Mesendoderm (in vitro differentiated cells): Measurements from ENCODE around the gene MECR.
A peak's percentile ranks its signal among the peaks of the same experiment; 100 is the strongest.

ENCODE experiments used
- DNase-seq: peaks from one replicate; pipeline ENCODE4 v3.0.0; 2013
- H2AK5ac ChIP-seq: 2 replicates; pipeline ENCODE4 v1.6.1; 2013; ENCODE audit warnings: low read length, inconsistent platforms
- H2BK120ac ChIP-seq: 2 replicates; pipeline ENCODE4 v1.6.1; 2013; ENCODE audit warnings: low read depth, mild to moderate bottlenecking, low read length, moderate library complexity, mixed read lengths
- H2BK15ac ChIP-seq: replicated peaks from 2 replicates; pipeline ENCODE4 v1.6.1; 2013; ENCODE audit warnings: low read depth, mild to moderate bottlenecking, moderate library complexity
- H2BK5ac ChIP-seq: 2 replicates; pipeline ENCODE4 v1.6.1; 2013; ENCODE audit warnings: low read length, inconsistent platforms
- H3K18ac ChIP-seq: 2 replicates; pipeline ENCODE4 v1.6.1; 2013; ENCODE audit warnings: mild to moderate bottlenecking, low read length, mixed read lengths
- H3K23ac ChIP-seq: one replicate; pipeline ENCODE4 v1.6.1; 2013; ENCODE audit warnings: low read length
- H3K27ac ChIP-seq: 2 replicates; pipeline ENCODE4 v1.5.1; 2013; ENCODE audit warnings: low read depth, mild to moderate bottlenecking, inconsistent platforms, low read length, moderate library complexity
- H3K27me3 ChIP-seq: 2 replicates; pipeline ENCODE4 v1.6.1; 2013; ENCODE audit warnings: low read length, control low read depth, mild to moderate bottlenecking, inconsistent platforms; ENCODE audit not compliant: insufficient read depth, poor library complexity
- H3K36me3 ChIP-seq: 2 replicates; pipeline ENCODE4 v1.6.1; 2013; ENCODE audit warnings: low read length, inconsistent platforms; ENCODE audit not compliant: control insufficient read depth, insufficient read depth
- H3K4ac ChIP-seq: one replicate; pipeline ENCODE4 v1.6.1; 2013; ENCODE audit warnings: low read depth, mild to moderate bottlenecking, low read length, moderate library complexity
- H3K4me1 ChIP-seq: 2 replicates; pipeline ENCODE4 v1.6.1; 2013; ENCODE audit warnings: low read depth, low read length, inconsistent platforms; ENCODE audit not compliant: control insufficient read depth
- H3K4me2 ChIP-seq: 2 replicates; pipeline ENCODE4 v1.6.1; 2013; ENCODE audit warnings: low read length
- H3K4me3 ChIP-seq: 2 replicates; pipeline ENCODE4 v1.5.1; 2013; ENCODE audit warnings: mild to moderate bottlenecking, low read length
- H3K56ac ChIP-seq: one replicate; pipeline ENCODE4 v1.6.1; 2013; ENCODE audit warnings: low read length
- H3K79me1 ChIP-seq: 2 replicates; pipeline ENCODE4 v1.6.1; 2013; ENCODE audit warnings: low read length, inconsistent platforms
- H3K79me2 ChIP-seq: 2 replicates; pipeline ENCODE4 v1.6.1; 2013; ENCODE audit warnings: mild to moderate bottlenecking, low read length; ENCODE audit not compliant: control insufficient read depth, insufficient read depth
- H3K9ac ChIP-seq: 2 replicates; pipeline ENCODE4 v1.6.1; 2013; ENCODE audit warnings: low read length, inconsistent platforms
- H4K5ac ChIP-seq: one replicate; pipeline ENCODE4 v1.6.1; 2013; ENCODE audit warnings: low read length
- H4K8ac ChIP-seq: one replicate; pipeline ENCODE4 v1.6.1; 2013; ENCODE audit warnings: low read depth, mild to moderate bottlenecking, control low read depth, low read length, moderate library complexity
- WGBS: extraction: QIAGEN DNeasy Blood & Tissue Kit; methylation state at CpG from one replicate; pipeline ENCODE4 v1.1.7; 2013; ENCODE audit warnings: low lambda C conversion rate, missing lambda C conversion rate; ENCODE audit not compliant: insufficient coverage; ENCODE audit errors: extremely low coverage; 5-methylcytosine and 5-hydroxymethylcytosine counted together

Gene MECR

GRCh38 chr1:29243023-29243870, 12.5 kb upstream of the MECR start:
- Histone ChIP-seq H4K5ac (no peak overlapping the region), H3K4me2 (no peak overlapping the region), H3K79me2 (peaks cover 60% of the 10 kb centered on the region), H3K9ac (no peak overlapping the region), H3K4ac (peak overlapping the region; percentile 45), H3K4me1 (peaks cover 42% of the 10 kb centered on the region), H3K27me3 (no peaks in the 10 kb centered on the region), H3K18ac (peak overlapping the region; percentile 6), H2BK15ac (no peak overlapping the region), H3K56ac (peak overlapping the region; percentile 50), H2BK5ac (no peak overlapping the region), H2BK120ac (peak overlapping the region; percentile 7), H3K4me3 (no peak overlapping the region), H2AK5ac (no peak overlapping the region), H3K23ac (no peak overlapping the region), H3K27ac (no peak overlapping the region), H4K8ac (no peak overlapping the region), H3K79me1 (peaks cover 41% of the 10 kb centered on the region), H3K36me3 (no peaks in the 10 kb centered on the region)
- WGBS: no CpG with 5 or more reads among the region's 16 CpGs
- DNase-seq: peak; percentile 83

GRCh38 chr1:29240986-29241385, 10.3 kb upstream of the MECR start:
- Histone ChIP-seq H3K4me1 (peaks cover 39% of the 10 kb centered on the region), H3K9ac (peak overlapping the region; percentile 2), H3K4me2 (no peak overlapping the region), H3K79me1 (peaks cover 34% of the 10 kb centered on the region), H2BK15ac (no peak overlapping the region), H3K27me3 (no peaks in the 10 kb centered on the region), H3K23ac (no peak overlapping the region), H3K4me3 (no peak overlapping the region), H2AK5ac (peak overlapping the region; percentile 93), H3K18ac (peak overlapping the region; percentile 70), H3K36me3 (no peaks in the 10 kb centered on the region), H3K27ac (no peak overlapping the region), H3K4ac (peak overlapping the region; percentile 75), H2BK120ac (peak overlapping the region; percentile 47), H4K8ac (no peak overlapping the region), H2BK5ac (peak overlapping the region; percentile 80), H3K79me2 (peaks cover 48% of the 10 kb centered on the region), H3K56ac (peak overlapping the region; percentile 68), H4K5ac (no peak overlapping the region)
- no peak for DNase-seq
- WGBS: no CpG with 5 or more reads among the region's 2 CpGs

DNA sequence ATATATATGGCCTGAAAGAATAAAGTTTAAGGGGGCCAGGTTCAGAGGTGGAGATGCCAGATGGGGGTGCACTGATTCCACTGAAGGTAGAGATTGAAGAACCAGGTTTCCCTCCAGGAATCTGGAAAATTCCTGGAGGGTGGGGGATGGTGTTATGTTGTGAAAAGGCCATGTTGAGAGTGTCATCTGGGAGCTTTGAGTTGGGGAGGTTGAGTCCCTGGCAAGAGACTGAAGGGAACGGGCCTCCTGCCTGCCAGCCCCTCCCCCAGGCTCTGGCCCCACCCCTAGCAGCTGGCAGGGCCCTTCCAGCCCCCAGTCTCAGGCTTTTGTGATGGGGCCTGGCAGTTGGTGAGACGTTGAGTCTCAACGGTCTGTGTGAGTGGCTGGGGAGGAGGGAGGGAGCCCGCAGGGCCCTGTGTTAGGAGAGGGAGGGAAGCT, 9.7 kb upstream of the MECR start:
- H3K56ac ChIP-seq: peak overlapping the region; percentile 65
- H2BK15ac ChIP-seq: no peak overlapping the region
- H3K4me3 ChIP-seq: no peak overlapping the region
- H2BK5ac ChIP-seq: no peak overlapping the region
- H3K27ac ChIP-seq: no peak overlapping the region
- no peaks in the 10 kb centered on the region for H3K27me3 ChIP-seq
- no CpG with 5 or more reads among the region's 4 CpGs for WGBS
- peak overlapping the region; percentile 38 for H3K4ac ChIP-seq
- H3K4me1 ChIP-seq: peaks cover 38% of the 10 kb centered on the region
- peaks cover 29% of the 10 kb centered on the region for H3K79me1 ChIP-seq
- H3K9ac ChIP-seq: peak overlapping the region; percentile 31
- H3K4me2 ChIP-seq: no peak overlapping the region
- H2AK5ac ChIP-seq: no peak overlapping the region
- H3K23ac ChIP-seq: no peak overlapping the region
- no peak overlapping the region for H4K8ac ChIP-seq
- H4K5ac ChIP-seq: no peak overlapping the region
- H2BK120ac ChIP-seq: peak overlapping the region; percentile 47
- DNase-seq: peak; percentile 98
- H3K18ac ChIP-seq: peak overlapping the region; percentile 70
- peaks cover 42% of the 10 kb centered on the region for H3K79me2 ChIP-seq
- H3K36me3 ChIP-seq: no peaks in the 10 kb centered on the region

GRCh38 chr1:29239142-29239541, 8.4 kb upstream of the MECR start:
- no peak overlapping the region for H2BK15ac ChIP-seq
- no peak overlapping the region for H4K5ac ChIP-seq
- H3K79me1 ChIP-seq: peaks cover 21% of the 10 kb centered on the region
- peak overlapping the region; percentile 48 for H3K9ac ChIP-seq
- H3K27me3 ChIP-seq: no peaks in the 10 kb centered on the region
- H3K56ac ChIP-seq: peak overlapping the region; percentile 99
- H4K8ac ChIP-seq: no peak overlapping the region
- peaks cover 31% of the 10 kb centered on the region for H3K79me2 ChIP-seq
- H2AK5ac ChIP-seq: peak overlapping the region; percentile 32
- DNase-seq: peak; percentile 71
- no peak overlapping the region for H3K18ac ChIP-seq
- peaks cover 26% of the 10 kb centered on the region for H3K4me1 ChIP-seq
- no peak overlapping the region for H2BK5ac ChIP-seq
- H3K4me3 ChIP-seq: no peak overlapping the region
- no peaks in the 10 kb centered on the region for H3K36me3 ChIP-seq
- H3K4me2 ChIP-seq: peak overlapping the region; percentile 11
- peak overlapping the region; percentile 25 for H3K27ac ChIP-seq
- peak overlapping the region; percentile 72 for H3K23ac ChIP-seq
- no peak overlapping the region for H2BK120ac ChIP-seq
- WGBS: no CpG with 5 or more reads among the region's 7 CpGs
- no peak overlapping the region for H3K4ac ChIP-seq

GRCh38 chr1:29238620-29239002, 7.9 kb upstream of the MECR start:
- no peak overlapping the region for H3K4me3 ChIP-seq
- H3K4me1 ChIP-seq: peaks cover 20% of the 10 kb centered on the region
- peak overlapping the region; percentile 39 for H3K27ac ChIP-seq
- DNase-seq: peak; percentile 61
- H2BK5ac ChIP-seq: no peak overlapping the region
- H3K9ac ChIP-seq: peak overlapping the region; percentile 92
- H3K4me2 ChIP-seq: peak overlapping the region; percentile 98
- no peak overlapping the region for H2BK120ac ChIP-seq
- no peak overlapping the region for H3K4ac ChIP-seq
- H2AK5ac ChIP-seq: no peak overlapping the region
- no peak overlapping the region for H4K5ac ChIP-seq
- H3K79me1 ChIP-seq: peaks cover 17% of the 10 kb centered on the region
- no CpG with 5 or more reads among the region's 11 CpGs for WGBS
- H3K79me2 ChIP-seq: peaks cover 26% of the 10 kb centered on the region
- H2BK15ac ChIP-seq: no peak overlapping the region
- H3K56ac ChIP-seq: peak overlapping the region; percentile 99
- no peaks in the 10 kb centered on the region for H3K36me3 ChIP-seq
- peak overlapping the region; percentile 30 for H3K23ac ChIP-seq
- H4K8ac ChIP-seq: no peak overlapping the region
- peak overlapping the region; percentile 33 for H3K18ac ChIP-seq
- H3K27me3 ChIP-seq: no peaks in the 10 kb centered on the region
